HepG2 (cell line): ENCODE results near the gene LONP1. TPM values are rescaled to one million over a fixed set of nuclear protein-coding genes. Genes with fewer than 3 reads are reported as not detected.

ENCODE experiments used
- ATAC-seq: fragments of 200-7000 bp; cut with Tn5 transposase; 3 replicates; pipeline ENCODE4 v1.9.1; 2020; ENCODE audit warnings: mild to moderate bottlenecking, moderate library complexity
- BruUV-seq: library from RNA; stranded (reverse); fragments of 400-500 nt; replicated peaks from 2 replicates; lab custom pipeline; 2021; lab: Mats Ljungman, UMichigan
- CTCF ChIA-PET: fragments of 300-600 bp; formaldehyde crosslinking; extraction: SDS; loops from one replicate; lab custom pipeline; 2021; ENCODE audit warnings: low total read pairs, inconsistent platforms, low intra/inter-chr PET ratio; lab: Yijun Ruan, JAX
- POLR2A ChIA-PET: fragments of 350-600 bp; sonication (Branson Sonifier 250); formaldehyde crosslinking; loops from one replicate; lab custom pipeline; 2020; ENCODE audit warnings: antibody characterized with exemption, inconsistent platforms; lab: Yijun Ruan, JAX
- DNase-seq: peaks from one replicate; pipeline ENCODE4 v3.0.0-alpha.2; 2015; ENCODE audit warnings: low spot score
- FAIRE-seq: peaks from 3 replicates; lab custom pipeline; 2011; peaks lifted over from hg19 to GRCh38; lab: Jason Lieb, UNC
- H2AFZ ChIP-seq: one replicate; pipeline ENCODE4 v1.6.1; 2011; ENCODE audit warnings: low read length, inconsistent platforms
- H3K27ac ChIP-seq: fragments of 300-600 bp; 3 replicates; pipeline ENCODE4 v1.8.0; 2011; ENCODE audit warnings: mixed run types, mild to moderate bottlenecking, mixed read lengths, low read length, inconsistent platforms; ENCODE audit not compliant: insufficient read depth; ENCODE audit errors: extremely low read length
- H3K27me3 ChIP-seq, 2 experiments: fragments of 200-600 bp in 1 of 2; 2 replicates in 1 of 2; 3 replicates in 1 of 2; pipeline versions ENCODE4 v1.6.0 to v1.8.0; 2011; ENCODE audit warnings: low read length in 2 of 2, mild to moderate bottlenecking in 2 of 2, moderate library complexity in 2 of 2, inconsistent platforms in 1 of 2; ENCODE audit not compliant: insufficient read depth in 2 of 2, control insufficient read depth in 1 of 2
- H3K36me3 ChIP-seq, 2 experiments: fragments of 200-600 bp in 1 of 2; replicated peaks in 1 of 2; 2 replicates in 1 of 2; 3 replicates in 1 of 2; pipeline versions ENCODE4 v1.5.1 to v1.8.0; 2011; ENCODE audit warnings: low read length in 2 of 2, inconsistent platforms in 1 of 2; ENCODE audit not compliant: insufficient read depth in 2 of 2, control insufficient read depth in 1 of 2
- H3K4me1 ChIP-seq: 2 replicates; pipeline ENCODE4 v1.5.1; 2012; ENCODE audit warnings: low read length, inconsistent platforms; ENCODE audit not compliant: insufficient read depth
- H3K4me2 ChIP-seq: 2 replicates; pipeline ENCODE4 v1.6.0; 2011; ENCODE audit warnings: low read depth, low read length, inconsistent platforms
- H3K4me3 ChIP-seq, 3 experiments: fragments of 200-600 bp in 1 of 3; sonication (generic), shearing (Covaris generic) in 1 of 3; replicated peaks in 1 of 3; 2 replicates each; pipeline ENCODE4 v1.5.1; 2011 to 2016; ENCODE audit warnings: low read length in 3 of 3, inconsistent platforms in 2 of 3, low read depth in 2 of 3, mild to moderate bottlenecking in 2 of 3, control low read depth in 1 of 3, mixed read lengths in 1 of 3; ENCODE audit not compliant: insufficient read depth in 1 of 3
- H3K79me2 ChIP-seq: one replicate; pipeline ENCODE4 v1.6.1; 2011; ENCODE audit warnings: low read length, inconsistent platforms; ENCODE audit not compliant: insufficient read depth
- H3K9ac ChIP-seq: 2 replicates; pipeline ENCODE4 v1.6.0; 2011; ENCODE audit warnings: mild to moderate bottlenecking, low read depth, low read length, inconsistent platforms; ENCODE audit not compliant: insufficient read depth
- H3K9me3 ChIP-seq: 2 replicates; pipeline ENCODE4 v1.5.1; 2012; ENCODE audit warnings: mild to moderate bottlenecking, low read length
- H4K20me1 ChIP-seq: 2 replicates; pipeline ENCODE4 v1.6.0; 2011; ENCODE audit warnings: inconsistent platforms, mild to moderate bottlenecking, low read length, moderate library complexity; ENCODE audit not compliant: insufficient read depth
- AGO2 ChIP-seq: fragments of 200-400 bp; formaldehyde crosslinking; optimal IDR thresholded peaks from 2 replicates; pipeline ENCODE3; 2017; ENCODE audit warnings: mild to moderate bottlenecking, low read depth, low read length, moderate library complexity
- AKAP8 ChIP-seq: sonication (generic); formaldehyde crosslinking; IDR thresholded peaks from 2 replicates; pipeline ENCODE4 v1.5.1; 2020; ENCODE audit warnings: mild to moderate bottlenecking, missing genetic modification reagents
- CCAR2 ChIP-seq: fragments of 200-400 bp; formaldehyde crosslinking; optimal IDR thresholded peaks from 2 replicates; pipeline ENCODE3; 2018; ENCODE audit warnings: low read depth, mild to moderate bottlenecking, low read length, moderate library complexity
- DRAP1 ChIP-seq: IDR thresholded peaks from 2 replicates; pipeline ENCODE4 v1.6.1; 2016; ENCODE audit warnings: missing genetic modification reagents, missing compliant biosample characterization
- HNRNPK ChIP-seq: fragments of 200-400 bp; formaldehyde crosslinking; IDR thresholded peaks from 2 replicates; pipeline ENCODE4 v1.6.1; 2018; ENCODE audit warnings: low read length, low read depth, moderate library complexity, mild to moderate bottlenecking; ENCODE audit not compliant: poor library complexity, severe bottlenecking
- HNRNPL ChIP-seq: fragments of 200-400 bp; formaldehyde crosslinking; IDR thresholded peaks from 2 replicates; pipeline ENCODE4 v1.6.1; 2017; ENCODE audit warnings: mild to moderate bottlenecking, low read depth, low read length
- KLF9 ChIP-seq: IDR thresholded peaks from 2 replicates; pipeline ENCODE4 v1.6.1; 2016; ENCODE audit warnings: low read depth
- PCBP2 ChIP-seq: fragments of 200-400 bp; formaldehyde crosslinking; optimal IDR thresholded peaks from 2 replicates; pipeline ENCODE3; 2018; ENCODE audit warnings: low read length, low read depth; ENCODE audit not compliant: poor library complexity, severe bottlenecking
- POLR2A ChIP-seq, 2 experiments: IDR thresholded peaks; 2 replicates each; pipeline ENCODE4 v1.6.1; 2011; ENCODE audit warnings: low read depth in 2 of 2, low read length in 2 of 2, mild to moderate bottlenecking in 1 of 2, moderate library complexity in 1 of 2; ENCODE audit not compliant: insufficient read depth in 1 of 2
- POLR2G ChIP-seq: fragments of 200-400 bp; formaldehyde crosslinking; IDR thresholded peaks from 2 replicates; pipeline ENCODE4 v1.6.1; 2018; ENCODE audit warnings: mild to moderate bottlenecking, low read depth, low read length, moderate library complexity
- RBFOX2 ChIP-seq: fragments of 200-400 bp; formaldehyde crosslinking; IDR thresholded peaks from 2 replicates; pipeline ENCODE4 v1.6.1; 2017; ENCODE audit warnings: low read depth, mild to moderate bottlenecking, low read length
- RBM22 ChIP-seq: fragments of 200-400 bp; formaldehyde crosslinking; optimal IDR thresholded peaks from 2 replicates; pipeline ENCODE3; 2017; ENCODE audit warnings: mild to moderate bottlenecking, low read length, moderate library complexity
- SATB2 ChIP-seq: sonication (generic); formaldehyde crosslinking; IDR thresholded peaks from 2 replicates; pipeline ENCODE4 v1.5.0; 2020; ENCODE audit warnings: missing genetic modification reagents
- ZBTB33 ChIP-seq: sonication (generic); formaldehyde crosslinking; IDR thresholded peaks from 2 replicates; pipeline ENCODE4 v1.4.0; 2020; ENCODE audit warnings: missing genetic modification reagents
- WGBS: methylation state at CpG from one replicate; pipeline ENCODE4 v1.1.6; 2017; ENCODE audit warnings: low lambda C conversion rate; 5-methylcytosine and 5-hydroxymethylcytosine counted together
- in situ Hi-C: cut with HindIII; loops from 2 replicates; pipeline ENCODE4 v1.10.0; 2017; ENCODE audit warnings: low pct_unique_long_range_greater_than_20kb; ENCODE audit not compliant: extremely low pct_ligation_motif_present
- intact Hi-C: fragments of 100-400 bp; cut with micrococcal nuclease; formaldehyde crosslinking; loops from one replicate; pipeline ENCODE4 v1.10.0; 2022; ENCODE audit not compliant: unreplicated experiment
- polyA plus RNA-seq, 8 experiments: library from polyadenylated mRNA; depleted of rRNA in 3 of 8; stranded (reverse) in 7 of 8; unstranded in 1 of 8; fragments of >200 nt; fragmentation: Illumina TruSeq in 4 of 8; extraction: Trizol in 4 of 8; gene quantifications; 2 replicates each; pipeline versions ENCODE4 v1.2.1 to v1.2.3, GENCODE V29; 2011 to 2016; ENCODE audit warnings: low read depth in 4 of 8, missing spikeins in 1 of 8, mixed read lengths in 1 of 8; ENCODE audit not compliant: insufficient read depth in 1 of 8
- total RNA-seq, 5 experiments: library from RNA; depleted of rRNA; stranded (reverse); fragments of >200 nt; fragmentation: Illumina TruSeq; extraction: Trizol; gene quantifications; 2 replicates each; pipeline ENCODE4 v1.2.3, GENCODE V29; 2016; ENCODE audit warnings: low read depth in 1 of 5

Gene LONP1
- total and polyA plus RNA-seq, 2 of the 13 experiments (the other 11 are each of a cell fraction or from before 2014, with no cell fraction given) = 59.5 to 76.8 TPM

- intact Hi-C loops = no loop called here
- H3K36me3 ChIP-seq = peaks cover 36 to 74% of the 10 kb centered on the region in 2 experiments
- no peak for ATAC-seq
- H3K4me3 ChIP-seq = no peak overlapping the region
- no peaks in the 10 kb centered on the region for H3K27me3 ChIP-seq
- peaks cover 21% of the 10 kb centered on the region for H4K20me1 ChIP-seq
- H2AFZ ChIP-seq = no peak overlapping the region
- FAIRE-seq = no peak
- no peak for DNase-seq
- H3K9ac ChIP-seq = no peak overlapping the region
- no peaks in the 10 kb centered on the region for H3K9me3 ChIP-seq
- peak; percentile 16; the same call in 1 of the 2 replicates for TF ChIP-seq RBFOX2
- TF ChIP-seq POLR2A (IDR thresholded peaks at IDR 0.05; ENCODE audit: insufficient read depth in 1 of 2, low read depth in 2 of 2, low read length in 2 of 2) = peak; percentile 49 to 56; a peak in 3 of 4 replicates
- peak; percentile 71 for TF ChIP-seq RBM22
- TF ChIP-seq DRAP1 (CRISPR knock-in tag) = no peak
- peak; percentile 65 for TF ChIP-seq HNRNPK
- TF ChIP-seq AKAP8 (CRISPR knock-in tag) = peak; percentile 1; the same call in 1 of the 2 replicates
- no peak for TF ChIP-seq KLF9 (CRISPR knock-in tag)
- TF ChIP-seq HNRNPL = 0 out of 2 replicates have a peak, but pooled peaks have one; percentile 4
- peak; percentile 24 for TF ChIP-seq PCBP2
- no peak for TF ChIP-seq SATB2 (CRISPR knock-in tag)
- TF ChIP-seq POLR2G = peak; percentile 45
- peak; percentile 44; the same call in 1 of the 2 replicates for TF ChIP-seq ZBTB33 (CRISPR knock-in tag)
- peak; percentile 20 for TF ChIP-seq CCAR2
- TF ChIP-seq AGO2 = peak; percentile 3
- H3K79me2 ChIP-seq = peaks cover 14% of the 10 kb centered on the region
- CTCF ChIA-PET = no interaction called here
- H3K4me1 ChIP-seq = peaks cover 6% of the 10 kb centered on the region; the same call in 1 of the 2 replicates
- BruUV-seq = no TSS peak
- POLR2A ChIA-PET = interaction anchor here (3.2 kb wide), 1 partner anchor 8 kb away, joined by 12 read pairs; the partner anchor contains the start of gene RPL36
- 95% methylated on average over 20 of the region's 25 CpGs for whole genome bisulfite sequencing
- H3K27ac ChIP-seq = no peak overlapping the region
- in situ Hi-C loops = no loop called here
- no peak overlapping the region for H3K4me2 ChIP-seq
Observed at GRCh38 chr19:5697022-5697889, 22.7 kb downstream of the LONP1 start.
